ENCODE results near the gene UBL3.

DNA sequence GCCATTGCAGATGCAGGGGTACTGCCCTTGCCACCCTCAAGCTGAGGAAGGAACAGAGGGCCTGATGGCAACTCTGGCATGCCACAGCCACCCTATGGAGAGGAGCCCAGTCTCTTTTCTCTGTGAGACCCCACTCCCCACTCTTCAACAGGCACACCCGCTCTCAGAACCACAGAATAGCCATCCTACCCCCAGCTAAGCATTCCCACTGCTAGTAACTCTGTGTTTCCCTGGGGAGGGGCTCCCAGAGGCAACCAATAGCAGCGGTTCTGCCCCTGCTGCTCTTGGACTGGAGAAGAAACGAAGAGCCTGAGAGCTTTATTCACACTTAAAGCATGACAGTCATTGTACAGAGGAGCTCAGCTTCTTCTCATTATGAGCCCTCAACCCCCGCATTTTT is 49.3 kb downstream of the UBL3 start:
- TF ChIP-seq EZH2phosphoT487 (IDR thresholded peaks at IDR 0.05; ENCODE audit: low read depth), result no peak
- TF ChIP-seq, protein P1, sequence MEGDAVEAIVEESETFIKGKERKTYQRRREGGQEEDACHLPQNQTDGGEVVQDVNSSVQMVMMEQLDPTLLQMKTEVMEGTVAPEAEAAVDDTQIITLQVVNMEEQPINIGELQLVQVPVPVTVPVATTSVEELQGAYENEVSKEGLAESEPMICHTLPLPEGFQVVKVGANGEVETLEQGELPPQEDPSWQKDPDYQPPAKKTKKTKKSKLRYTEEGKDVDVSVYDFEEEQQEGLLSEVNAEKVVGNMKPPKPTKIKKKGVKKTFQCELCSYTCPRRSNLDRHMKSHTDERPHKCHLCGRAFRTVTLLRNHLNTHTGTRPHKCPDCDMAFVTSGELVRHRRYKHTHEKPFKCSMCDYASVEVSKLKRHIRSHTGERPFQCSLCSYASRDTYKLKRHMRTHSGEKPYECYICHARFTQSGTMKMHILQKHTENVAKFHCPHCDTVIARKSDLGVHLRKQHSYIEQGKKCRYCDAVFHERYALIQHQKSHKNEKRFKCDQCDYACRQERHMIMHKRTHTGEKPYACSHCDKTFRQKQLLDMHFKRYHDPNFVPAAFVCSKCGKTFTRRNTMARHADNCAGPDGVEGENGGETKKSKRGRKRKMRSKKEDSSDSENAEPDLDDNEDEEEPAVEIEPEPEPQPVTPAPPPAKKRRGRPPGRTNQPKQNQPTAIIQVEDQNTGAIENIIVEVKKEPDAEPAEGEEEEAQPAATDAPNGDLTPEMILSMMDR (IDR thresholded peaks at IDR 0.05; ENCODE audit: low read depth, low read length), result no peak

Data from OCI-LY3 (cell line).